K562 (cell line): ENCODE data around the gene EDRF1.

Experiments
- EP300 ChIP-seq: IDR thresholded peaks from 2 replicates; pipeline ENCODE4 v1.6.1; 2012; ENCODE audit warnings: low read length, improper control_type of control experiment
- NR3C1 ChIP-seq: sonication (generic); formaldehyde crosslinking; IDR thresholded peaks from 2 replicates; pipeline ENCODE4 v1.8.1; 2022; ENCODE audit warnings: missing genetic modification reagents
- POLR2A ChIP-seq: fragments of 450-650 bp; conservative IDR thresholded peaks from 2 replicates; pipeline ENCODE4 v1.6.1; 2016
- PPARD ChIP-seq: fragments of 250-450 bp; sonication (Bioruptor Pico); IDR thresholded peaks from 2 replicates; pipeline ENCODE4 v1.8.0; 2022; ENCODE audit warnings: inconsistent platforms, mild to moderate bottlenecking, moderate library complexity
- RNF2 ChIP-seq: sonication (generic); IDR thresholded peaks from 2 replicates; pipeline ENCODE4 v1.6.1; 2016
- ZNF140 ChIP-seq: fragments of 250-450 bp; sonication (Bioruptor Pico); IDR thresholded peaks from 2 replicates; pipeline ENCODE4 v1.8.0; 2021; ENCODE audit warnings: moderate library complexity, mild to moderate bottlenecking, inconsistent platforms

DNA sequence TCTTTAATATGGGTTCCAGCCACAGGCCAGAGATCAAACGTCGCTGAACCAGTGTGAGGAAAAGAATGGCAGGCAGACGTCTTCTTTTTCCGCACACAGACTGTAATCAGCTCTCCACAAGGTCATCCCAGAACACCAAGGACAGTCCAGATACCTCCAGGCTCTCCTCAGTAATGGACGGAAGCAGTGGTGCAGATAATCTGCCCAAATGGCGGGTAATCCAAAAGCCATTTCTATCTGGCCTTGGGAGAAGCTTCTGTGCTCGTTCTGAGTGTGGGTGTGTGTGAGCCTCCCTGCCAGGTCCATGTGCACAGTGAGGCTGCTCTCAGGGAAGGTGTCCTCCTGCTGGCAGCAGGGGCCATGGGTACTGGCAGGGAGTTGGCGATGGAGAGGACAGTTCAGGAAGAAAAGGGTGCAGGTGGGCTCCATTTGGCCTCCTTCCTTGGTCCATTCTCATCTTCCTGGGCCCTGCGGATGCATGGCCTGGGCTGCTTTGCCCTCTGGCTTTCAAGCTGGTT, 21.0 kb upstream of the EDRF1 start:
- TF ChIP-seq EP300 (no peak), PPARD (CRISPR knock-in tag) (no peak), RNF2 (no peak), ZNF140 (CRISPR knock-in tag) (no peak), POLR2A (no peak), NR3C1 (no peak)
